Thyroid gland (tissue), 4 donors: ENCODE measurements around the gene EIF3CL.
"Not testable (repeated sequence)": the region's sequence is repeated elsewhere in the genome, so short reads cannot be mapped to it uniquely, and the experiment has no call there.

Experiments used
- CTCF ChIP-seq, 6 experiments: fragments of 200-600 bp in 3 of 6; fragments of 450-650 bp in 3 of 6; sonication (generic) in 3 of 6; IDR thresholded peaks; one replicate each; pipeline ENCODE4 v1.5.1; 2016 to 2019; ENCODE audit warnings: antibody characterized with exemption in 6 of 6, mild to moderate bottlenecking in 2 of 6, inconsistent platforms in 1 of 6, moderate library complexity in 1 of 6
- POLR2A ChIP-seq, 2 donors: fragments of 450-650 bp; IDR thresholded peaks; one replicate each; pipeline ENCODE4 v1.6.1; 2017; ENCODE audit warnings: antibody characterized with exemption in 2 of 2, mild to moderate bottlenecking in 2 of 2, moderate library complexity in 1 of 2

DNA sequence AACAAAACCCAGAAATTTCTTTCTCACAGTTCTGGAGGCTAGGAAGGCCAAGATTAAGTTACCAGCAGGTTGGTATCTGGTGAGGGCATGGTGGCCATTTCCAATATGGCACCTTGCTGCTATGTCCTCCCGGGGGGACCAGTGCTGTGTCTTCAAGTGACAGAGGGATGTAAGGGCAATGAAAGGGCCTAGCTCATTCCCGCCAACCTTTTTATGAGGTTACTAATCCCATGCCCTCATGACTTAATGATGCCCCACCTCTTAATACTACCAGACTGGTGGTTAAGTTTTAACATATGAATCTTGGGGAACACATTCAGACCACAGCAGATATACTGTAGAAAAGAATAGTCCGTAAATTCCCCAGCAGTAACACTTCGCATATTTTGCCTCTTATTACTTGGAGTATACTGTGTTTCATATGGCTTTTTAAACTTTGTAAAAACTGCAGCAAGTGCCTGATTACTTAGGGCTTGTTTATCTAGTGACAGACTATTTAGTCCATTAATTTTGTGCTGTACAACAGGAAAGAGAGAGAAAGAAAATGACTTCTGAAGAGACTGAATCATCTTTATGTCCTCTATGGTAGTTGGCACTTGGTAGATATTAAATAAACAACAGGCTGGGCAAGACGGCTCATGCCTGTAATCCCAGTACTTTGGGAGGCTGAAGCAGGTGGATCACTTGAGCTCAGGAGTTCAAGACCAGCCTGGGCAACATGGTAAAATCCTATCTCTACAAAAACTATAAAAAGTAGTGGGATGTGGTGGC, 66.5 kb downstream of the EIF3CL start:
- not testable (repeated sequence) for TF ChIP-seq CTCF, POLR2A (IDR thresholded peaks at IDR 0.05)
